HG03039 (cell line): ENCODE data around the gene SMAD3.
A peak's percentile ranks its signal among the peaks of the same experiment; 100 is the strongest.

Experiments
- ATAC-seq: cut with Tn5 transposase; IDR thresholded peaks from one replicate; pipeline ENCODE4 v1.9.1; 2021; ENCODE audit warnings: mild to moderate bottlenecking, moderate library complexity; ENCODE audit not compliant: unreplicated experiment

The SMAD3 gene

GRCh38 chr15:67080118-67080899 lies 14.9 kb downstream of the SMAD3 start:
- ATAC-seq = no peak

- peak; percentile 35 for ATAC-seq
Measured at GRCh38 chr15:67080900-67081431, 15.6 kb downstream of the SMAD3 start.

GRCh38 chr15:67082007-67082536 lies 16.7 kb downstream of the SMAD3 start:
- ATAC-seq = no peak

- ATAC-seq = no peak
Measured at GRCh38 chr15:67083135-67083762, 17.8 kb downstream of the SMAD3 start.

- ATAC-seq = no peak
Measured at GRCh38 chr15:67084561-67084960, 19.2 kb downstream of the SMAD3 start.

GRCh38 chr15:67085237-67085817 lies 19.9 kb downstream of the SMAD3 start:
- peak; percentile 16 for ATAC-seq

- peak; percentile 38 for ATAC-seq
Measured at GRCh38 chr15:67085818-67086636, 20.6 kb downstream of the SMAD3 start.

GRCh38 chr15:67086637-67086914 lies 21.2 kb downstream of the SMAD3 start:
- ATAC-seq = no peak

- no peak for ATAC-seq
Measured at GRCh38 chr15:67087507-67088172, 22.2 kb downstream of the SMAD3 start.

- no peak for ATAC-seq
Measured at GRCh38 chr15:67089217-67090193, 24.1 kb downstream of the SMAD3 start.

GRCh38 chr15:67090297-67091070 lies 25.1 kb downstream of the SMAD3 start:
- ATAC-seq = no peak

- ATAC-seq = no peak
Measured at GRCh38 chr15:67091071-67091979, 25.9 kb downstream of the SMAD3 start.

GRCh38 chr15:67091980-67092677 lies 26.7 kb downstream of the SMAD3 start:
- ATAC-seq = no peak

GRCh38 chr15:67092752-67093503 lies 27.5 kb downstream of the SMAD3 start:
- no peak for ATAC-seq

- ATAC-seq = no peak
Measured at GRCh38 chr15:67093504-67093862, 28.1 kb downstream of the SMAD3 start.
